ENCODE data around the gene WTIP. TPM values are rescaled to one million over a fixed set of nuclear protein-coding genes. Genes with fewer than 3 reads are reported as not detected.

The WTIP gene
- 10 to 100 TPM in 3 of 7 donors, 1 to 10 TPM in 4; 3.1 to 14.1 (median 8.9) TPM for total RNA-seq
- polyA plus RNA-seq, result 1 to 10 TPM in 2 of 3 donors, under 1 TPM in 1; 0.78 to 3.8 (median 2.6) TPM
- long read RNA-seq, donor 1, full-length matches to known transcripts, result 4 of 4 reads
- long read RNA-seq, donor 1, partial matches to known transcripts, result 0 of 4 reads
- long read RNA-seq, donor 1, other reads (novel, unspliced or antisense), result 0 of 4 reads
- long read RNA-seq, donor 2, full-length matches to known transcripts, result 6 of 6 reads
- long read RNA-seq, donor 2, partial matches to known transcripts, result 0 of 6 reads
- long read RNA-seq, donor 2, other reads (novel, unspliced or antisense), result 0 of 6 reads

GRCh38 chr19:34480971-34481841 is at the start of gene WTIP:
Gene WTIP (plus strand): TSS chr19:34481758. CDS start chr19:34481975, 217 bp downstream.
- peaks cover 0 to 39% (median 19%) of the 10 kb centered on the region in 6 donors for H3K4me1 ChIP-seq
- no peak for DNase-seq
- no peaks in the 10 kb centered on the region for H3K9me3 ChIP-seq
- intact Hi-C loops (cut with DNase I; ENCODE audit: low total_unique reads), result no loop called here
- peak within 1 kb of the TSS; percentile 27 to 72 (median 48) for H3K4me3 ChIP-seq
- no peak for TF ChIP-seq POLR2A (IDR thresholded peaks at IDR 0.05)
- peak; percentile 31 to 77 (median 70) for TF ChIP-seq POLR2AphosphoS5 (IDR thresholded peaks at IDR 0.05)
- H3K27me3 ChIP-seq (replicated peaks in 1 of 7), result peaks cover 0 to 48% (median 19%) of the 10 kb centered on the region in 7 donors
- 5 to 10% (median 7%) methylated on average over 33 to 95 of the region's 95 CpGs for WGBS, 5 donors
- peak within 1 kb of the TSS in 7 of 8 donors; percentile 60 to 82 (median 77) for H3K27ac ChIP-seq
- no peaks in the 10 kb centered on the region for H3K36me3 ChIP-seq

- 91 to 96% (median 93%) methylated on average over 5 of the region's 5 CpGs for WGBS, 5 donors
- H3K9me3 ChIP-seq, result no peaks in the 10 kb centered on the region
- peaks cover 26 to 55% (median 31%) of the 10 kb centered on the region in 6 donors for H3K4me1 ChIP-seq
- no peak for TF ChIP-seq POLR2A (IDR thresholded peaks at IDR 0.05)
- TF ChIP-seq POLR2AphosphoS5 (IDR thresholded peaks at IDR 0.05), result no peak
- TF ChIP-seq CTCF (IDR thresholded peaks at IDR 0.05 in 8 of 11, conservative IDR thresholded peaks at IDR 0.05 in 3 of 11), result no peak
- intact Hi-C loops (cut with DNase I; ENCODE audit: low total_unique reads), result no loop called here
- no peak overlapping the region for H3K4me3 ChIP-seq
- no peak for DNase-seq
- H3K36me3 ChIP-seq, result peaks cover 0 to 65% (median 42%) of the 10 kb centered on the region in 6 donors
- no peak overlapping the region for H3K27ac ChIP-seq
- H3K27me3 ChIP-seq (replicated peaks in 1 of 7), result no peaks in the 10 kb centered on the region
Observed at GRCh38 chr19:34432797-34433196, 48.8 kb upstream of the WTIP start.

- no peak overlapping the region for H3K27ac ChIP-seq
- no peak for DNase-seq
- 90 to 97% (median 95%) methylated on average over 3 of the region's 3 CpGs for WGBS, 5 donors
- H3K9me3 ChIP-seq, result no peaks in the 10 kb centered on the region
- TF ChIP-seq POLR2A (IDR thresholded peaks at IDR 0.05) (no peak), POLR2AphosphoS5 (IDR thresholded peaks at IDR 0.05) (no peak), CTCF (IDR thresholded peaks at IDR 0.05 in 8 of 11, conservative IDR thresholded peaks at IDR 0.05 in 3 of 11) (no peak)
- peaks cover 0 to 23% (median under 1%) of the 10 kb centered on the region in 6 donors for H3K4me1 ChIP-seq
- no peaks in the 10 kb centered on the region for H3K27me3 ChIP-seq (replicated peaks in 1 of 7)
- intact Hi-C loops (cut with DNase I; ENCODE audit: low total_unique reads), result no loop called here
- peaks cover 0 to 100% (median 74%) of the 10 kb centered on the region in 6 donors for H3K36me3 ChIP-seq
- H3K4me3 ChIP-seq, result no peak overlapping the region
Observed at GRCh38 chr19:34436716-34437115, 44.8 kb upstream of the WTIP start.

GRCh38 chr19:34448191-34448590 is 33.4 kb upstream of the WTIP start:
- no peaks in the 10 kb centered on the region for H3K9me3 ChIP-seq
- 93 to 100% (median 95%) methylated on average over 3 of the region's 3 CpGs for WGBS, 5 donors
- H3K4me3 ChIP-seq, result no peak overlapping the region
- no peak for DNase-seq
- TF ChIP-seq POLR2A (IDR thresholded peaks at IDR 0.05), result no peak
- TF ChIP-seq CTCF (IDR thresholded peaks at IDR 0.05 in 8 of 11, conservative IDR thresholded peaks at IDR 0.05 in 3 of 11), result no peak
- no peak for TF ChIP-seq POLR2AphosphoS5 (IDR thresholded peaks at IDR 0.05)
- no peaks in the 10 kb centered on the region for H3K27me3 ChIP-seq (replicated peaks in 1 of 7)
- intact Hi-C loops (cut with DNase I; ENCODE audit: low total_unique reads), result no loop called here
- no peak overlapping the region for H3K27ac ChIP-seq
- H3K36me3 ChIP-seq, result peaks cover 4 to 100% (median 97%) of the 10 kb centered on the region in 6 donors
- no peaks in the 10 kb centered on the region for H3K4me1 ChIP-seq

Measured in spleen (tissue), 13 donors.